Testis (tissue), 2 donors: ENCODE measurements around the gene KRTAP10-5.
"Not testable (repeated sequence)": the region's sequence is repeated elsewhere in the genome, so short reads cannot be mapped to it uniquely, and the experiment has no call there.

Source experiments
- CTCF ChIP-seq, 3 experiments: fragments of 450-650 bp in 2 of 3; fragments of 200-600 bp in 1 of 3; sonication (generic) in 1 of 3; IDR thresholded peaks; one replicate each; pipeline ENCODE4 v1.5.1; 2016 to 2019; ENCODE audit warnings: antibody characterized with exemption in 3 of 3, mild to moderate bottlenecking in 2 of 3, moderate library complexity in 1 of 3
- POLR2A ChIP-seq: fragments of 450-650 bp; IDR thresholded peaks from one replicate; pipeline ENCODE4 v1.6.1; 2017; ENCODE audit warnings: antibody characterized with exemption, mild to moderate bottlenecking, moderate library complexity

- not testable (repeated sequence) for TF ChIP-seq CTCF (IDR thresholded peaks at IDR 0.05); POLR2A
Measured at GRCh38 chr21:44591801-44592130, 11.4 kb upstream of the KRTAP10-5 start.
